SK-N-SH (cell line): Measurements from ENCODE around the gene AUTS2. TPM values are rescaled to one million over a fixed set of nuclear protein-coding genes. Genes with fewer than 3 reads are reported as not detected.

Experiments used
- CTCF ChIA-PET: fragments of 300-600, 350-600 bp; formaldehyde crosslinking; extraction: SDS; loops from one replicate; lab custom pipeline; 2021; lab: Yijun Ruan, JAX
- POLR2A ChIA-PET: fragments of 350-600 bp; sonication (Branson Sonifier 250); formaldehyde crosslinking; extraction: SDS; loops from one replicate; lab custom pipeline; 2020; ENCODE audit warnings: antibody characterized with exemption, inconsistent platforms; lab: Yijun Ruan, JAX
- DNase-seq: peaks from one replicate; pipeline ENCODE4 v3.0.0; 2012
- H2AFZ ChIP-seq: fragments of 200-600 bp; sonication (generic); 2 replicates; pipeline ENCODE4 v1.8.1; 2016; ENCODE audit warnings: antibody characterized with exemption, mild to moderate bottlenecking, low read depth
- H3F3A ChIP-seq: fragments of 200-600 bp; sonication (generic); replicated peaks from 2 replicates; pipeline ENCODE3; 2016; ENCODE audit warnings: antibody characterized with exemption, mild to moderate bottlenecking; ENCODE audit not compliant: insufficient read depth
- H3K27ac ChIP-seq, 2 experiments: fragments of 200-500 bp in 1 of 2; fragments of 200-600 bp in 1 of 2; sonication (Bioruptor generic) in 1 of 2; sonication (generic), shearing (Covaris generic) in 1 of 2; 2 replicates each; pipeline versions ENCODE4 v1.5.1 to v1.6.1; 2014 to 2016; ENCODE audit warnings: low read depth in 2 of 2, inconsistent platforms in 1 of 2, low read length in 1 of 2, mild to moderate bottlenecking in 1 of 2, mixed read lengths in 1 of 2
- H3K27me3 ChIP-seq: fragments of 200-600 bp; sonication (generic), shearing (Covaris generic); 2 replicates; pipeline ENCODE4 v1.6.1; 2016; ENCODE audit warnings: mixed run types; ENCODE audit not compliant: insufficient read depth
- H3K36me3 ChIP-seq, 2 experiments: fragments of 200-500 bp in 1 of 2; fragments of 200-600 bp in 1 of 2; sonication (Bioruptor generic) in 1 of 2; sonication (generic) in 1 of 2; replicated peaks in 1 of 2; 2 replicates each; pipeline versions ENCODE3 to v1.5.1; 2014 to 2016; ENCODE audit warnings: low read length in 1 of 2, mild to moderate bottlenecking in 1 of 2; ENCODE audit not compliant: insufficient read depth in 2 of 2, control insufficient read depth in 1 of 2
- H3K4me1 ChIP-seq, 2 experiments: fragments of 200-500 bp in 1 of 2; fragments of 200-600 bp in 1 of 2; sonication (Bioruptor generic) in 1 of 2; sonication (generic), shearing (Covaris generic) in 1 of 2; 2 replicates each; pipeline versions ENCODE4 v1.5.1 to v1.6.1; 2014 to 2016; ENCODE audit warnings: low read depth in 1 of 2, low read length in 1 of 2, mixed run types in 1 of 2; ENCODE audit not compliant: insufficient read depth in 2 of 2, control insufficient read depth in 1 of 2
- H3K4me2 ChIP-seq: fragments of 200-600 bp; sonication (generic), shearing (Covaris generic); 2 replicates; pipeline ENCODE4 v1.6.1; 2017; ENCODE audit warnings: mixed run types
- H3K4me3 ChIP-seq, 2 experiments: fragments of 200-500 bp in 1 of 2; fragments of 200-600 bp in 1 of 2; sonication (Bioruptor generic) in 1 of 2; sonication (generic), shearing (Covaris generic) in 1 of 2; 2 replicates each; pipeline versions ENCODE4 v1.5.1 to v1.8.1; 2014 to 2016; ENCODE audit warnings: low read depth in 2 of 2, inconsistent platforms in 1 of 2, low read length in 1 of 2, mild to moderate bottlenecking in 1 of 2, mixed read lengths in 1 of 2, moderate library complexity in 1 of 2
- H3K79me2 ChIP-seq: fragments of 200-600 bp; sonication (generic); 2 replicates; pipeline ENCODE4 v1.8.1; 2017; ENCODE audit warnings: mild to moderate bottlenecking; ENCODE audit not compliant: insufficient read depth
- H3K9ac ChIP-seq: fragments of 200-600 bp; sonication (generic); 2 replicates; pipeline ENCODE4 v1.6.1; 2017; ENCODE audit warnings: mixed run types
- H3K9me2 ChIP-seq: fragments of 200-600 bp; sonication (generic); 2 replicates; pipeline ENCODE4 v1.6.1; 2017; ENCODE audit warnings: mixed run types
- H3K9me3 ChIP-seq: fragments of 200-600 bp; sonication (generic); 2 replicates; pipeline ENCODE4 v1.6.1; 2017; ENCODE audit warnings: mixed run types, mild to moderate bottlenecking, moderate library complexity
- H4K20me1 ChIP-seq: fragments of 200-600 bp; sonication (generic); 2 replicates; pipeline ENCODE4 v1.6.1; 2017; ENCODE audit warnings: mild to moderate bottlenecking, mixed run types; ENCODE audit not compliant: insufficient read depth
- CHD2 ChIP-seq: fragments of 150-350 bp; IDR thresholded peaks from 2 replicates; pipeline ENCODE4 v1.6.1; 2018; ENCODE audit warnings: low read length; ENCODE audit not compliant: partially characterized antibody
- ELF1 ChIP-seq: IDR thresholded peaks from 2 replicates; pipeline ENCODE4 v1.4.0; 2012
- EZH2phosphoT487 ChIP-seq: fragments of 200-600 bp; sonication (generic); IDR thresholded peaks from 2 replicates; pipeline ENCODE4 v1.6.1; 2017; ENCODE audit warnings: low read depth, mixed run types, mild to moderate bottlenecking, antibody characterized with exemption, moderate library complexity, borderline replicate concordance
- FOSL2 ChIP-seq: IDR thresholded peaks from 2 replicates; pipeline ENCODE4 v1.4.0; 2012; ENCODE audit warnings: low read depth, mild to moderate bottlenecking, moderate library complexity, borderline replicate concordance
- FOXJ3 ChIP-seq: sonication (generic); formaldehyde crosslinking; IDR thresholded peaks from 2 replicates; pipeline ENCODE4 v1.5.1; 2020; ENCODE audit warnings: mild to moderate bottlenecking, missing genetic modification reagents
- FOXM1 ChIP-seq: IDR thresholded peaks from 2 replicates; pipeline ENCODE4 v1.4.0; 2012; ENCODE audit warnings: low read depth, mild to moderate bottlenecking
- GABPA ChIP-seq: IDR thresholded peaks from 2 replicates; pipeline ENCODE4 v1.4.0; 2012; ENCODE audit warnings: low read depth, mild to moderate bottlenecking
- JUND ChIP-seq: IDR thresholded peaks from 2 replicates; pipeline ENCODE4 v1.4.0; 2012
- NRF1 ChIP-seq: IDR thresholded peaks from 2 replicates; pipeline ENCODE4 v1.6.1; 2012; ENCODE audit warnings: low read depth, mild to moderate bottlenecking, low read length
- PBX3 ChIP-seq: IDR thresholded peaks from 2 replicates; pipeline ENCODE4; 2012
- RAD21 ChIP-seq: IDR thresholded peaks from 2 replicates; pipeline ENCODE4 v1.6.1; 2012; ENCODE audit warnings: mild to moderate bottlenecking, low read length
- RCOR1 ChIP-seq: fragments of 150-350 bp; IDR thresholded peaks from 2 replicates; pipeline ENCODE4 v1.6.1; 2017; ENCODE audit warnings: antibody characterized with exemption, low read length
- RFX5 ChIP-seq: IDR thresholded peaks from 2 replicates; pipeline ENCODE4 v1.6.1; 2012; ENCODE audit warnings: mild to moderate bottlenecking, improper control_type of control experiment, low read length
- RXRA ChIP-seq: IDR thresholded peaks from 2 replicates; pipeline ENCODE4 v1.4.0; 2012; ENCODE audit warnings: low read depth, mild to moderate bottlenecking, borderline replicate concordance
- SIN3A ChIP-seq: IDR thresholded peaks from 2 replicates; pipeline ENCODE4 v1.6.1; 2012; ENCODE audit warnings: low read depth, mild to moderate bottlenecking, low read length, moderate library complexity, borderline replicate concordance
- TAF1 ChIP-seq: IDR thresholded peaks from 2 replicates; pipeline ENCODE4 v1.6.1; 2012; ENCODE audit warnings: low read depth, mild to moderate bottlenecking, low read length, moderate library complexity, borderline replicate concordance
- TCF12 ChIP-seq: IDR thresholded peaks from 2 replicates; pipeline ENCODE4 v1.4.0; 2012
- TEAD4 ChIP-seq: IDR thresholded peaks from 2 replicates; pipeline ENCODE4 v1.4.0; 2012; ENCODE audit warnings: mild to moderate bottlenecking, borderline replicate concordance; ENCODE audit not compliant: insufficient read depth
- WGBS: methylation state at CpG from one replicate; pipeline ENCODE4 v1.1.6; 2017; ENCODE audit warnings: low lambda C conversion rate; 5-methylcytosine and 5-hydroxymethylcytosine counted together
- polyA plus RNA-seq, 3 experiments: library from polyadenylated mRNA; depleted of rRNA; stranded (reverse); fragments of >200 nt; gene quantifications; 2 replicates each; pipeline ENCODE4 v1.2.3, GENCODE V29; 2012
- TF ChIP-seq, protein P1 (sequence below): IDR thresholded peaks from 2 replicates; pipeline ENCODE4 v1.6.1; 2012; ENCODE audit warnings: mild to moderate bottlenecking, low read depth, low read length, moderate library complexity
- TF ChIP-seq, protein P2 (sequence below): IDR thresholded peaks from 2 replicates; pipeline ENCODE4 v1.4.0; 2012; ENCODE audit warnings: low read depth, borderline replicate concordance
- TF ChIP-seq, protein P3 (sequence below): IDR thresholded peaks from 2 replicates; pipeline ENCODE4 v1.4.0; 2012; ENCODE audit warnings: low read depth, borderline replicate concordance

The AUTS2 gene
- polyA plus RNA-seq, 1 of the 3 experiments (the other 2 are of a cell fraction) = 15.6 TPM

GRCh38 chr7:70570961-70571360 is 972.7 kb downstream of the AUTS2 start:
- WGBS = 74% methylated on average over 3 of the region's 3 CpGs
- Histone ChIP-seq H2AFZ (no peak overlapping the region), H3K4me2 (0 out of 2 replicates have a peak overlapping the region, but pooled peaks have one; percentile 10), H3F3A (peaks cover 15% of the 10 kb centered on the region), H3K4me1 (peaks cover 19 to 70% of the 10 kb centered on the region in 2 experiments), H3K9me2 (no peaks in the 10 kb centered on the region), H3K27me3 (no peaks in the 10 kb centered on the region), H3K27ac (0 out of 4 replicates have a peak overlapping the region, but pooled peaks of 1 of the 2 experiments have one; percentile 33), H3K79me2 (no peaks in the 10 kb centered on the region), H4K20me1 (no peaks in the 10 kb centered on the region), H3K36me3 (no peaks in the 10 kb centered on the region), H3K9me3 (no peaks in the 10 kb centered on the region), H3K4me3 (no peak overlapping the region), H3K9ac (no peak overlapping the region)
- ChIA-PET POLR2A (no interaction called here), CTCF (interaction anchor here (1.0 to 1.9 kb wide), 4 partner anchors 8 to 27 kb away, joined by 3 to 6 read pairs (median 4); no protein-coding TSS in a partner anchor)
- no peak for TF ChIP-seq TCF12
- no peak for TF ChIP-seq ELF1
- TF ChIP-seq CHD2 = no peak
- no peak for TF ChIP-seq FOXJ3 (CRISPR knock-in tag)
- TF ChIP-seq FOXM1 = no peak
- no peak for TF ChIP-seq GABPA
- no peak for TF ChIP-seq FOSL2
- no peak for DNase-seq

GRCh38 chr7:70571403-70571934 is 973.2 kb downstream of the AUTS2 start:
- peaks cover 15% of the 10 kb centered on the region for H3F3A ChIP-seq
- H3K36me3 ChIP-seq = no peaks in the 10 kb centered on the region
- H3K27ac ChIP-seq = peak overlapping the region in 1 of 2 experiments; percentile 33; a peak in 1 of 4 replicates
- H2AFZ ChIP-seq = no peak overlapping the region
- no peak for DNase-seq
- peak overlapping the region; percentile 10; the same call in 1 of the 2 replicates for H3K4me2 ChIP-seq
- TF ChIP-seq EZH2phosphoT487 (no peak), PBX3 (no peak), RXRA (no peak), TAF1 (no peak), TEAD4 (no peak), RAD21 (no peak), JUND (peak; percentile 55), NRF1 (no peak), GABPA (no peak), FOSL2 (peak; percentile 68; the same call in 1 of the 2 replicates), RCOR1 (no peak), RFX5 (no peak), SIN3A (no peak)
- TF ChIP-seq, protein P1, sequence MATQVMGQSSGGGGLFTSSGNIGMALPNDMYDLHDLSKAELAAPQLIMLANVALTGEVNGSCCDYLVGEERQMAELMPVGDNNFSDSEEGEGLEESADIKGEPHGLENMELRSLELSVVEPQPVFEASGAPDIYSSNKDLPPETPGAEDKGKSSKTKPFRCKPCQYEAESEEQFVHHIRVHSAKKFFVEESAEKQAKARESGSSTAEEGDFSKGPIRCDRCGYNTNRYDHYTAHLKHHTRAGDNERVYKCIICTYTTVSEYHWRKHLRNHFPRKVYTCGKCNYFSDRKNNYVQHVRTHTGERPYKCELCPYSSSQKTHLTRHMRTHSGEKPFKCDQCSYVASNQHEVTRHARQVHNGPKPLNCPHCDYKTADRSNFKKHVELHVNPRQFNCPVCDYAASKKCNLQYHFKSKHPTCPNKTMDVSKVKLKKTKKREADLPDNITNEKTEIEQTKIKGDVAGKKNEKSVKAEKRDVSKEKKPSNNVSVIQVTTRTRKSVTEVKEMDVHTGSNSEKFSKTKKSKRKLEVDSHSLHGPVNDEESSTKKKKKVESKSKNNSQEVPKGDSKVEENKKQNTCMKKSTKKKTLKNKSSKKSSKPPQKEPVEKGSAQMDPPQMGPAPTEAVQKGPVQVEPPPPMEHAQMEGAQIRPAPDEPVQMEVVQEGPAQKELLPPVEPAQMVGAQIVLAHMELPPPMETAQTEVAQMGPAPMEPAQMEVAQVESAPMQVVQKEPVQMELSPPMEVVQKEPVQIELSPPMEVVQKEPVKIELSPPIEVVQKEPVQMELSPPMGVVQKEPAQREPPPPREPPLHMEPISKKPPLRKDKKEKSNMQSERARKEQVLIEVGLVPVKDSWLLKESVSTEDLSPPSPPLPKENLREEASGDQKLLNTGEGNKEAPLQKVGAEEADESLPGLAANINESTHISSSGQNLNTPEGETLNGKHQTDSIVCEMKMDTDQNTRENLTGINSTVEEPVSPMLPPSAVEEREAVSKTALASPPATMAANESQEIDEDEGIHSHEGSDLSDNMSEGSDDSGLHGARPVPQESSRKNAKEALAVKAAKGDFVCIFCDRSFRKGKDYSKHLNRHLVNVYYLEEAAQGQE = no peak
- TF ChIP-seq, protein P2, sequence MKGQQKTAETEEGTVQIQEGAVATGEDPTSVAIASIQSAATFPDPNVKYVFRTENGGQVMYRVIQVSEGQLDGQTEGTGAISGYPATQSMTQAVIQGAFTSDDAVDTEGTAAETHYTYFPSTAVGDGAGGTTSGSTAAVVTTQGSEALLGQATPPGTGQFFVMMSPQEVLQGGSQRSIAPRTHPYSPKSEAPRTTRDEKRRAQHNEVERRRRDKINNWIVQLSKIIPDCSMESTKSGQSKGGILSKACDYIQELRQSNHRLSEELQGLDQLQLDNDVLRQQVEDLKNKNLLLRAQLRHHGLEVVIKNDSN = no peak
- TF ChIP-seq, protein P3, sequence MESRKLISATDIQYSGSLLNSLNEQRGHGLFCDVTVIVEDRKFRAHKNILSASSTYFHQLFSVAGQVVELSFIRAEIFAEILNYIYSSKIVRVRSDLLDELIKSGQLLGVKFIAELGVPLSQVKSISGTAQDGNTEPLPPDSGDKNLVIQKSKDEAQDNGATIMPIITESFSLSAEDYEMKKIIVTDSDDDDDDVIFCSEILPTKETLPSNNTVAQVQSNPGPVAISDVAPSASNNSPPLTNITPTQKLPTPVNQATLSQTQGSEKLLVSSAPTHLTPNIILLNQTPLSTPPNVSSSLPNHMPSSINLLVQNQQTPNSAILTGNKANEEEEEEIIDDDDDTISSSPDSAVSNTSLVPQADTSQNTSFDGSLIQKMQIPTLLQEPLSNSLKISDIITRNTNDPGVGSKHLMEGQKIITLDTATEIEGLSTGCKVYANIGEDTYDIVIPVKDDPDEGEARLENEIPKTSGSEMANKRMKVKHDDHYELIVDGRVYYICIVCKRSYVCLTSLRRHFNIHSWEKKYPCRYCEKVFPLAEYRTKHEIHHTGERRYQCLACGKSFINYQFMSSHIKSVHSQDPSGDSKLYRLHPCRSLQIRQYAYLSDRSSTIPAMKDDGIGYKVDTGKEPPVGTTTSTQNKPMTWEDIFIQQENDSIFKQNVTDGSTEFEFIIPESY = no peak
- CTCF ChIA-PET = interaction anchor here (1.0 to 1.9 kb wide), 6 partner anchors 9 to 127 kb away, joined by 3 to 6 read pairs (median 4); no protein-coding TSS in a partner anchor
- no peaks in the 10 kb centered on the region for H3K27me3 ChIP-seq
- no peaks in the 10 kb centered on the region for H3K9me3 ChIP-seq
- 66% methylated on average over 5 of the region's 5 CpGs for WGBS
- no peaks in the 10 kb centered on the region for H3K79me2 ChIP-seq
- H3K9ac ChIP-seq = no peak overlapping the region
- POLR2A ChIA-PET = no interaction called here
- H3K4me1 ChIP-seq = peaks cover 19 to 70% of the 10 kb centered on the region in 2 experiments
- no peak overlapping the region for H3K4me3 ChIP-seq
- no peaks in the 10 kb centered on the region for H3K9me2 ChIP-seq
- H4K20me1 ChIP-seq = no peaks in the 10 kb centered on the region
